Measurements from ENCODE around the gene MCC. TPM values are rescaled to one million over a fixed set of nuclear protein-coding genes. Genes with fewer than 3 reads are reported as not detected.

Gene MCC
- total RNA-seq, 1 experiment from 2014 or later: 7.1 TPM

- no peaks in the 10 kb centered on the region for H3K36me3 ChIP-seq (ENCODE audit: low read depth, low read length)
- no peaks in the 10 kb centered on the region for H3K9me3 ChIP-seq (ENCODE audit: low read length)
- CTCF ChIA-PET: no interaction called here
- no peak overlapping the region for H3K9ac ChIP-seq (ENCODE audit: low read length)
- no peaks in the 10 kb centered on the region for H4K20me1 ChIP-seq (ENCODE audit: low read length)
- peaks cover 6% of the 10 kb centered on the region for H3K4me1 ChIP-seq (ENCODE audit: insufficient read depth, low read length)
- POLR2A ChIA-PET (ENCODE audit: unreplicated experiment): no interaction called here
- TF ChIP-seq EZH2 (IDR thresholded peaks at IDR 0.05; ENCODE audit: low read length, unreplicated experiment) (no peak), EZH2phosphoT487 (IDR thresholded peaks at IDR 0.05; ENCODE audit: borderline replicate concordance, low read length) (no peak)
- TF ChIP-seq, protein P1, sequence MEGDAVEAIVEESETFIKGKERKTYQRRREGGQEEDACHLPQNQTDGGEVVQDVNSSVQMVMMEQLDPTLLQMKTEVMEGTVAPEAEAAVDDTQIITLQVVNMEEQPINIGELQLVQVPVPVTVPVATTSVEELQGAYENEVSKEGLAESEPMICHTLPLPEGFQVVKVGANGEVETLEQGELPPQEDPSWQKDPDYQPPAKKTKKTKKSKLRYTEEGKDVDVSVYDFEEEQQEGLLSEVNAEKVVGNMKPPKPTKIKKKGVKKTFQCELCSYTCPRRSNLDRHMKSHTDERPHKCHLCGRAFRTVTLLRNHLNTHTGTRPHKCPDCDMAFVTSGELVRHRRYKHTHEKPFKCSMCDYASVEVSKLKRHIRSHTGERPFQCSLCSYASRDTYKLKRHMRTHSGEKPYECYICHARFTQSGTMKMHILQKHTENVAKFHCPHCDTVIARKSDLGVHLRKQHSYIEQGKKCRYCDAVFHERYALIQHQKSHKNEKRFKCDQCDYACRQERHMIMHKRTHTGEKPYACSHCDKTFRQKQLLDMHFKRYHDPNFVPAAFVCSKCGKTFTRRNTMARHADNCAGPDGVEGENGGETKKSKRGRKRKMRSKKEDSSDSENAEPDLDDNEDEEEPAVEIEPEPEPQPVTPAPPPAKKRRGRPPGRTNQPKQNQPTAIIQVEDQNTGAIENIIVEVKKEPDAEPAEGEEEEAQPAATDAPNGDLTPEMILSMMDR (conservative IDR thresholded peaks at IDR 0.05; ENCODE audit: low read depth, low read length): no peak
- intact Hi-C loops (cut with micrococcal nuclease): loop anchor here (2.0 kb wide), 1 partner anchor 42 kb away; no protein-coding TSS in a partner anchor
- no peaks in the 10 kb centered on the region for H3K79me2 ChIP-seq (ENCODE audit: low read length)
- no TSS peak for BruUV-seq (replicated peaks)
- no peak overlapping the region for H3K4me2 ChIP-seq (ENCODE audit: low read length)
- no peaks in the 10 kb centered on the region for H3K9me2 ChIP-seq (replicated peaks; ENCODE audit: low read length)
- ATAC-seq (no peak), DNase-seq (no peak)
- H2AFZ ChIP-seq (ENCODE audit: low read length): no peak overlapping the region
- H3K4me3 ChIP-seq (ENCODE audit: low read length): no peak overlapping the region
- H3F3A ChIP-seq (ENCODE audit: low read length, unreplicated experiment): no peaks in the 10 kb centered on the region
- H3K27ac ChIP-seq (ENCODE audit: low read length): no peak overlapping the region
- no peaks in the 10 kb centered on the region for H3K27me3 ChIP-seq (ENCODE audit: low read length)
These were observed 109.7 kb downstream of the MCC start for GRCh38 chr5:113378514-113378913.

DNA sequence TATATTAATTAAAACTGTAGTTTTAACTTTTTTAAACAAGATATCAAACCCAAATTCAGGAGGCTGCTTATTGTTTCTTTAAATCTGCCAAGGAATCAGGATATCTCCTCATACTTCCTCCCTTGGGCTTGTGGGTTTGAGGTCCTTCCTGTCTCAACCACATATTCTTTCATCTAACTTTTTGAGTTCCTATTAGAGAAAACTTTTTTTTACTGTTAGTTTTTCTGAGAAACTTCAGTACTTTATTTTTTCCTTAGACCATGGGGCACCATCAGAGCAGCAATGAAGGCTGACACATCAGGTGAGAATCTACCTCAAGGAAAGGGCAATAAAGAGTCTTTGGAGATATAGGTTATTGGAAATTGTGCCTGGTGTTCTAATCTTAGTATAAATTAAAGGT is 110.2 kb downstream of the MCC start:
- ChIA-PET POLR2A (ENCODE audit: unreplicated experiment) (no interaction called here), CTCF (no interaction called here)
- Histone ChIP-seq H3K27ac (ENCODE audit: low read length) (no peak overlapping the region), H3F3A (ENCODE audit: low read length, unreplicated experiment) (no peaks in the 10 kb centered on the region), H3K4me2 (ENCODE audit: low read length) (no peak overlapping the region), H3K27me3 (ENCODE audit: low read length) (no peaks in the 10 kb centered on the region), H3K9me3 (ENCODE audit: low read length) (no peaks in the 10 kb centered on the region), H3K9ac (ENCODE audit: low read length) (no peak overlapping the region), H2AFZ (ENCODE audit: low read length) (no peak overlapping the region), H3K79me2 (ENCODE audit: low read length) (no peaks in the 10 kb centered on the region), H3K9me2 (replicated peaks; ENCODE audit: low read length) (no peaks in the 10 kb centered on the region), H3K36me3 (ENCODE audit: low read depth, low read length) (no peaks in the 10 kb centered on the region), H3K4me3 (ENCODE audit: low read length) (no peak overlapping the region), H4K20me1 (ENCODE audit: low read length) (no peaks in the 10 kb centered on the region), H3K4me1 (ENCODE audit: insufficient read depth, low read length) (peaks cover 6% of the 10 kb centered on the region)
- no peak for ATAC-seq
- BruUV-seq (replicated peaks): no TSS peak
- TF ChIP-seq EZH2 (IDR thresholded peaks at IDR 0.05; ENCODE audit: low read length, unreplicated experiment) (no peak), EZH2phosphoT487 (IDR thresholded peaks at IDR 0.05; ENCODE audit: borderline replicate concordance, low read length) (no peak)
- TF ChIP-seq, protein P1 (conservative IDR thresholded peaks at IDR 0.05; ENCODE audit: low read depth, low read length): no peak
- DNase-seq: no peak
- intact Hi-C loops (cut with micrococcal nuclease): loop anchor here (2.0 kb wide), 1 partner anchor 41 kb away; no protein-coding TSS in a partner anchor

DNA sequence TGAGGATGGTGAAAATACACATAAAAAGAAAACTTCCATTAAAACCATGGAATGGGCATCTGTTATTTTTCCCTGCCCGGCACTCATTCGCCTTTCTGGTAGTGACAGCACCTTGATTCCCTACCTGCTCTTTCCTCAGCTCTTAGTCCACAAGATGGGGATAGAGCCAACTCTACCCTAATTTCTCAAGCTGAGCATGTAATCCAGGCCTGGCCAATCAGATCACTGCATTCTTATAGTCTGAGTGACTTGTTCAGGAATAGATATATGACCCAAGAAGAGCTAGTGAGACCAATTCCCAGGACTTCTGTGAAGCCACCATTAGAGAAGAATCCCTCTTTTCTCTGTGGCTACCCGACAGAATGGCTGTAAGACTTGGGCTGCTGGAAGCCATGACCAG is 111.6 kb downstream of the MCC start:
- Histone ChIP-seq H3K4me1 (ENCODE audit: insufficient read depth, low read length) (no peaks in the 10 kb centered on the region), H3K9ac (ENCODE audit: low read length) (no peak overlapping the region), H3K27me3 (ENCODE audit: low read length) (no peaks in the 10 kb centered on the region), H3K36me3 (ENCODE audit: low read depth, low read length) (no peaks in the 10 kb centered on the region), H3K4me3 (ENCODE audit: low read length) (no peak overlapping the region), H3K4me2 (ENCODE audit: low read length) (no peak overlapping the region), H4K20me1 (ENCODE audit: low read length) (no peaks in the 10 kb centered on the region), H3F3A (ENCODE audit: low read length, unreplicated experiment) (no peaks in the 10 kb centered on the region), H2AFZ (ENCODE audit: low read length) (no peak overlapping the region), H3K79me2 (ENCODE audit: low read length) (no peaks in the 10 kb centered on the region), H3K9me2 (replicated peaks; ENCODE audit: low read length) (no peaks in the 10 kb centered on the region), H3K9me3 (ENCODE audit: low read length) (no peaks in the 10 kb centered on the region), H3K27ac (ENCODE audit: low read length) (no peak overlapping the region)
- BruUV-seq (replicated peaks): no TSS peak
- TF ChIP-seq EZH2 (IDR thresholded peaks at IDR 0.05; ENCODE audit: low read length, unreplicated experiment) (no peak), EZH2phosphoT487 (IDR thresholded peaks at IDR 0.05; ENCODE audit: borderline replicate concordance, low read length) (no peak)
- TF ChIP-seq, protein P1 (conservative IDR thresholded peaks at IDR 0.05; ENCODE audit: low read depth, low read length): no peak
- ATAC-seq (no peak), DNase-seq (no peak)
- intact Hi-C loops (cut with micrococcal nuclease): no loop called here
- CTCF ChIA-PET: no interaction called here
- POLR2A ChIA-PET (ENCODE audit: unreplicated experiment): no interaction called here

Measured in PC-3 (cell line).